ENCODE results near the gene CEP152.

CEP152 gene

GRCh38 chr15:48850648-48851047 is 39.8 kb upstream of the CEP152 start:
- no peak for DNase-seq (ENCODE audit: low read depth)
- TF ChIP-seq, protein P1, sequence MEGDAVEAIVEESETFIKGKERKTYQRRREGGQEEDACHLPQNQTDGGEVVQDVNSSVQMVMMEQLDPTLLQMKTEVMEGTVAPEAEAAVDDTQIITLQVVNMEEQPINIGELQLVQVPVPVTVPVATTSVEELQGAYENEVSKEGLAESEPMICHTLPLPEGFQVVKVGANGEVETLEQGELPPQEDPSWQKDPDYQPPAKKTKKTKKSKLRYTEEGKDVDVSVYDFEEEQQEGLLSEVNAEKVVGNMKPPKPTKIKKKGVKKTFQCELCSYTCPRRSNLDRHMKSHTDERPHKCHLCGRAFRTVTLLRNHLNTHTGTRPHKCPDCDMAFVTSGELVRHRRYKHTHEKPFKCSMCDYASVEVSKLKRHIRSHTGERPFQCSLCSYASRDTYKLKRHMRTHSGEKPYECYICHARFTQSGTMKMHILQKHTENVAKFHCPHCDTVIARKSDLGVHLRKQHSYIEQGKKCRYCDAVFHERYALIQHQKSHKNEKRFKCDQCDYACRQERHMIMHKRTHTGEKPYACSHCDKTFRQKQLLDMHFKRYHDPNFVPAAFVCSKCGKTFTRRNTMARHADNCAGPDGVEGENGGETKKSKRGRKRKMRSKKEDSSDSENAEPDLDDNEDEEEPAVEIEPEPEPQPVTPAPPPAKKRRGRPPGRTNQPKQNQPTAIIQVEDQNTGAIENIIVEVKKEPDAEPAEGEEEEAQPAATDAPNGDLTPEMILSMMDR (IDR thresholded peaks at IDR 0.05; ENCODE audit: low read length, missing control alignments): no peak
- no peak overlapping the region for H3K4me3 ChIP-seq (replicated peaks; ENCODE audit: low read depth, low read length)

GRCh38 chr15:48845123-48845522 is 34.3 kb upstream of the CEP152 start:
- TF ChIP-seq, protein P1 (IDR thresholded peaks at IDR 0.05; ENCODE audit: low read length, missing control alignments): no peak

GRCh38 chr15:48842501-48842900 is 31.6 kb upstream of the CEP152 start:
- no peak for DNase-seq (ENCODE audit: low read depth)
- TF ChIP-seq, protein P1 (IDR thresholded peaks at IDR 0.05; ENCODE audit: low read length, missing control alignments): no peak

More at GRCh38 chr15:48845123-48845522, 34.3 kb upstream of the CEP152 start:
- no peak overlapping the region for H3K4me3 ChIP-seq (replicated peaks; ENCODE audit: low read depth, low read length)
- DNase-seq (ENCODE audit: low read depth): no peak

GRCh38 chr15:48834756-48835155 is 23.9 kb upstream of the CEP152 start:
- TF ChIP-seq, protein P1 (IDR thresholded peaks at IDR 0.05; ENCODE audit: low read length, missing control alignments): no peak
- no peak overlapping the region for H3K4me3 ChIP-seq (replicated peaks; ENCODE audit: low read depth, low read length)
- DNase-seq (ENCODE audit: low read depth): no peak

More at GRCh38 chr15:48842501-48842900, 31.6 kb upstream of the CEP152 start:
- no peak overlapping the region for H3K4me3 ChIP-seq (replicated peaks; ENCODE audit: low read depth, low read length)

- TF ChIP-seq, protein P1 (IDR thresholded peaks at IDR 0.05; ENCODE audit: low read length, missing control alignments): no peak
- H3K4me3 ChIP-seq (replicated peaks; ENCODE audit: low read depth, low read length): no peak overlapping the region
- DNase-seq (ENCODE audit: low read depth): no peak
Observed at GRCh38 chr15:48833526-48834239, 22.8 kb upstream of the CEP152 start.

- no peak for DNase-seq (ENCODE audit: low read depth)
Observed at GRCh38 chr15:48832648-48833047, 21.8 kb upstream of the CEP152 start.

More at GRCh38 chr15:48832648-48833047, 21.8 kb upstream of the CEP152 start:
- TF ChIP-seq, protein P1 (IDR thresholded peaks at IDR 0.05; ENCODE audit: low read length, missing control alignments): no peak
- H3K4me3 ChIP-seq (replicated peaks; ENCODE audit: low read depth, low read length): no peak overlapping the region
